MM.1S (cell line): ENCODE results near the gene LIPN.

Source experiments
- CTCF ChIP-seq: fragments of 300-600 bp; sonication (generic); IDR thresholded peaks from 2 replicates; pipeline ENCODE4 v1.5.1; 2016; ENCODE audit warnings: antibody characterized with exemption, low read length, mixed read lengths
- EZH2 ChIP-seq: fragments of 300-600 bp; sonication (generic); optimal IDR thresholded peaks from 2 replicates; pipeline ENCODE3; 2017; ENCODE audit warnings: low read depth, mild to moderate bottlenecking, antibody characterized with exemption, low read length, mixed read lengths
- EZH2phosphoT487 ChIP-seq: fragments of 300-600 bp; sonication (generic); IDR thresholded peaks from 2 replicates; pipeline ENCODE4 v1.6.1; 2018; ENCODE audit warnings: antibody characterized with exemption, low read length

GRCh38 chr10:88756660-88757059, 3.2 kb upstream of the LIPN start:
- no peak for TF ChIP-seq EZH2
- no peak for TF ChIP-seq CTCF
- TF ChIP-seq EZH2phosphoT487: no peak
